Measurements from ENCODE around the gene PTPN21.

DNA sequence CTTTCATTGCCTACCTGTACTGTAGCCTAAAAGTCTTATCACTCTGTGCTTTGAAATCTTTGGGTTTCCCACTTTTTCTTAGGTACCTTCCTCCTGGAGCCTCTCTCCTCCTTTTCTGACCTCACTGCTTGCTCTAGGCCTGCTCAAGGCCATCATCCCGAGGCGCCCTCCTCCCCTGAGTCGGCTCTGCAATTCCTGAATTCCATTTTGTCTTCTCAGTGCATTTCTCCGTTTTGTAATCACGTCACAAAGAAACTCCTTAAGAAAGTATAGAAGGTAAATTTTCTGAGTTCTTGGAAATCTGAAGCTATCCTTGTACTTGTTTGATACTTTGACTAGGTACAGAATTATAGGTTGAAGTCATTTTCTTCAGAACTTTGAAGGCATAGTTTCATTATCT, 33.3 kb upstream of the PTPN21 start:
- TF ChIP-seq, protein P1, sequence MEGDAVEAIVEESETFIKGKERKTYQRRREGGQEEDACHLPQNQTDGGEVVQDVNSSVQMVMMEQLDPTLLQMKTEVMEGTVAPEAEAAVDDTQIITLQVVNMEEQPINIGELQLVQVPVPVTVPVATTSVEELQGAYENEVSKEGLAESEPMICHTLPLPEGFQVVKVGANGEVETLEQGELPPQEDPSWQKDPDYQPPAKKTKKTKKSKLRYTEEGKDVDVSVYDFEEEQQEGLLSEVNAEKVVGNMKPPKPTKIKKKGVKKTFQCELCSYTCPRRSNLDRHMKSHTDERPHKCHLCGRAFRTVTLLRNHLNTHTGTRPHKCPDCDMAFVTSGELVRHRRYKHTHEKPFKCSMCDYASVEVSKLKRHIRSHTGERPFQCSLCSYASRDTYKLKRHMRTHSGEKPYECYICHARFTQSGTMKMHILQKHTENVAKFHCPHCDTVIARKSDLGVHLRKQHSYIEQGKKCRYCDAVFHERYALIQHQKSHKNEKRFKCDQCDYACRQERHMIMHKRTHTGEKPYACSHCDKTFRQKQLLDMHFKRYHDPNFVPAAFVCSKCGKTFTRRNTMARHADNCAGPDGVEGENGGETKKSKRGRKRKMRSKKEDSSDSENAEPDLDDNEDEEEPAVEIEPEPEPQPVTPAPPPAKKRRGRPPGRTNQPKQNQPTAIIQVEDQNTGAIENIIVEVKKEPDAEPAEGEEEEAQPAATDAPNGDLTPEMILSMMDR (CRISPR knock-in tag; IDR thresholded peaks at IDR 0.05): no peak
- TF ChIP-seq ELF1 (CRISPR knock-in tag; IDR thresholded peaks at IDR 0.05) (no peak), EP300 (IDR thresholded peaks at IDR 0.05; ENCODE audit: low read depth in 2 of 2, low read length in 2 of 2) (no peak), EP300 (CRISPR knock-in tag; IDR thresholded peaks at IDR 0.05; ENCODE audit: borderline replicate concordance) (no peak), ZSCAN12 (CRISPR knock-in tag; IDR thresholded peaks at IDR 0.05) (no peak), ZNF451 (CRISPR knock-in tag; IDR thresholded peaks at IDR 0.05) (no peak), ZNF292 (CRISPR knock-in tag; IDR thresholded peaks at IDR 0.05; ENCODE audit: borderline replicate concordance, low read depth) (no peak), YEATS4 (CRISPR knock-in tag; IDR thresholded peaks at IDR 0.05; ENCODE audit: borderline replicate concordance) (no peak), ZNF224 (CRISPR knock-in tag; IDR thresholded peaks at IDR 0.05) (no peak), ZNF274 (CRISPR knock-in tag; IDR thresholded peaks at IDR 0.05) (no peak)
- TF ChIP-seq, protein P2, sequence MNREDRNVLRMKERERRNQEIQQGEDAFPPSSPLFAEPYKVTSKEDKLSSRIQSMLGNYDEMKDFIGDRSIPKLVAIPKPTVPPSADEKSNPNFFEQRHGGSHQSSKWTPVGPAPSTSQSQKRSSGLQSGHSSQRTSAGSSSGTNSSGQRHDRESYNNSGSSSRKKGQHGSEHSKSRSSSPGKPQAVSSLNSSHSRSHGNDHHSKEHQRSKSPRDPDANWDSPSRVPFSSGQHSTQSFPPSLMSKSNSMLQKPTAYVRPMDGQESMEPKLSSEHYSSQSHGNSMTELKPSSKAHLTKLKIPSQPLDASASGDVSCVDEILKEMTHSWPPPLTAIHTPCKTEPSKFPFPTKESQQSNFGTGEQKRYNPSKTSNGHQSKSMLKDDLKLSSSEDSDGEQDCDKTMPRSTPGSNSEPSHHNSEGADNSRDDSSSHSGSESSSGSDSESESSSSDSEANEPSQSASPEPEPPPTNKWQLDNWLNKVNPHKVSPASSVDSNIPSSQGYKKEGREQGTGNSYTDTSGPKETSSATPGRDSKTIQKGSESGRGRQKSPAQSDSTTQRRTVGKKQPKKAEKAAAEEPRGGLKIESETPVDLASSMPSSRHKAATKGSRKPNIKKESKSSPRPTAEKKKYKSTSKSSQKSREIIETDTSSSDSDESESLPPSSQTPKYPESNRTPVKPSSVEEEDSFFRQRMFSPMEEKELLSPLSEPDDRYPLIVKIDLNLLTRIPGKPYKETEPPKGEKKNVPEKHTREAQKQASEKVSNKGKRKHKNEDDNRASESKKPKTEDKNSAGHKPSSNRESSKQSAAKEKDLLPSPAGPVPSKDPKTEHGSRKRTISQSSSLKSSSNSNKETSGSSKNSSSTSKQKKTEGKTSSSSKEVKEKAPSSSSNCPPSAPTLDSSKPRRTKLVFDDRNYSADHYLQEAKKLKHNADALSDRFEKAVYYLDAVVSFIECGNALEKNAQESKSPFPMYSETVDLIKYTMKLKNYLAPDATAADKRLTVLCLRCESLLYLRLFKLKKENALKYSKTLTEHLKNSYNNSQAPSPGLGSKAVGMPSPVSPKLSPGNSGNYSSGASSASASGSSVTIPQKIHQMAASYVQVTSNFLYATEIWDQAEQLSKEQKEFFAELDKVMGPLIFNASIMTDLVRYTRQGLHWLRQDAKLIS (CRISPR knock-in tag; IDR thresholded peaks at IDR 0.05): no peak
- TF ChIP-seq, protein P3, sequence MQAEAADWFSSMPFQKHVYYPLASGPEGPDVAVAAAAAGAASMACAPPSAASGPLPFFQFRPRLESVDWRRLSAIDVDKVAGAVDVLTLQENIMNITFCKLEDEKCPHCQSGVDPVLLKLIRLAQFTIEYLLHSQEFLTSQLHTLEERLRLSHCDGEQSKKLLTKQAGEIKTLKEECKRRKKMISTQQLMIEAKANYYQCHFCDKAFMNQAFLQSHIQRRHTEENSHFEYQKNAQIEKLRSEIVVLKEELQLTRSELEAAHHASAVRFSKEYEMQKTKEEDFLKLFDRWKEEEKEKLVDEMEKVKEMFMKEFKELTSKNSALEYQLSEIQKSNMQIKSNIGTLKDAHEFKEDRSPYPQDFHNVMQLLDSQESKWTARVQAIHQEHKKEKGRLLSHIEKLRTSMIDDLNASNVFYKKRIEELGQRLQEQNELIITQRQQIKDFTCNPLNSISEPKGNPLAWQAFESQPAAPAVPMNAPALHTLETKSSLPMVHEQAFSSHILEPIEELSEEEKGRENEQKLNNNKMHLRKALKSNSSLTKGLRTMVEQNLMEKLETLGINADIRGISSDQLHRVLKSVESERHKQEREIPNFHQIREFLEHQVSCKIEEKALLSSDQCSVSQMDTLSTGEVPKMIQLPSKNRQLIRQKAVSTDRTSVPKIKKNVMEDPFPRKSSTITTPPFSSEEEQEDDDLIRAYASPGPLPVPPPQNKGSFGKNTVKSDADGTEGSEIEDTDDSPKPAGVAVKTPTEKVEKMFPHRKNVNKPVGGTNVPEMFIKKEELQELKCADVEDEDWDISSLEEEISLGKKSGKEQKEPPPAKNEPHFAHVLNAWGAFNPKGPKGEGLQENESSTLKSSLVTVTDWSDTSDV (CRISPR knock-in tag; IDR thresholded peaks at IDR 0.05): no peak
